Tibial artery (tissue), 4 donors: ENCODE results near the gene NF1.
"Not testable (repeated sequence)": the region's sequence is repeated elsewhere in the genome, so short reads cannot be mapped to it uniquely, and the experiment has no call there.

Source experiments
- DNase-seq, 2 donors: peaks; one replicate each; pipeline ENCODE4 v3.0.0-alpha.2; 2019
- H3K27ac ChIP-seq, 2 donors: fragments of 200-600 bp; sonication (generic) in 1 of 2; 1 replicate in 1 of 2; 2 replicates in 1 of 2; pipeline ENCODE4 v1.5.1; 2018 to 2019; ENCODE audit warnings: mild to moderate bottlenecking in 1 of 2
- H3K27me3 ChIP-seq, 2 donors: fragments of 200-600 bp; sonication (generic) in 1 of 2; one replicate each; pipeline versions ENCODE4 v1.5.1 to v1.6.0; 2016 to 2019
- H3K36me3 ChIP-seq, 3 donors: fragments of 200-600 bp; sonication (generic) in 2 of 3; one replicate each; pipeline ENCODE4 v1.5.1; 2016 to 2019; ENCODE audit warnings: mild to moderate bottlenecking in 2 of 3
- H3K4me1 ChIP-seq, 4 donors: fragments of 200-600 bp; sonication (generic) in 2 of 4; 1 replicate in 3 of 4; 2 replicates in 1 of 4; pipeline ENCODE4 v1.5.1; 2016 to 2019
- H3K4me3 ChIP-seq, 2 donors: fragments of 200-600 bp; sonication (generic) in 1 of 2; 1 replicate in 1 of 2; 2 replicates in 1 of 2; pipeline ENCODE4 v1.5.1; 2018 to 2019; ENCODE audit warnings: mild to moderate bottlenecking in 2 of 2
- H3K9me3 ChIP-seq, 3 donors: fragments of 200-600 bp; sonication (generic) in 1 of 3; one replicate each; pipeline ENCODE4 v1.5.1; 2016 to 2019
- intact Hi-C: fragments of 100-400 bp; cut with DNase I; formaldehyde crosslinking; loops from one replicate; pipeline ENCODE4 v1.15.0; 2023; ENCODE audit warnings: low total_unique reads
- TF ChIP-seq, protein P1 (sequence below), 2 experiments: fragments of 200-600 bp in 1 of 2; fragments of 450-650 bp in 1 of 2; IDR thresholded peaks; one replicate each; pipeline ENCODE4 v1.5.1; 2017 to 2019; ENCODE audit warnings: antibody characterized with exemption in 2 of 2, mild to moderate bottlenecking in 1 of 2, moderate library complexity in 1 of 2

The NF1 gene, protein sequence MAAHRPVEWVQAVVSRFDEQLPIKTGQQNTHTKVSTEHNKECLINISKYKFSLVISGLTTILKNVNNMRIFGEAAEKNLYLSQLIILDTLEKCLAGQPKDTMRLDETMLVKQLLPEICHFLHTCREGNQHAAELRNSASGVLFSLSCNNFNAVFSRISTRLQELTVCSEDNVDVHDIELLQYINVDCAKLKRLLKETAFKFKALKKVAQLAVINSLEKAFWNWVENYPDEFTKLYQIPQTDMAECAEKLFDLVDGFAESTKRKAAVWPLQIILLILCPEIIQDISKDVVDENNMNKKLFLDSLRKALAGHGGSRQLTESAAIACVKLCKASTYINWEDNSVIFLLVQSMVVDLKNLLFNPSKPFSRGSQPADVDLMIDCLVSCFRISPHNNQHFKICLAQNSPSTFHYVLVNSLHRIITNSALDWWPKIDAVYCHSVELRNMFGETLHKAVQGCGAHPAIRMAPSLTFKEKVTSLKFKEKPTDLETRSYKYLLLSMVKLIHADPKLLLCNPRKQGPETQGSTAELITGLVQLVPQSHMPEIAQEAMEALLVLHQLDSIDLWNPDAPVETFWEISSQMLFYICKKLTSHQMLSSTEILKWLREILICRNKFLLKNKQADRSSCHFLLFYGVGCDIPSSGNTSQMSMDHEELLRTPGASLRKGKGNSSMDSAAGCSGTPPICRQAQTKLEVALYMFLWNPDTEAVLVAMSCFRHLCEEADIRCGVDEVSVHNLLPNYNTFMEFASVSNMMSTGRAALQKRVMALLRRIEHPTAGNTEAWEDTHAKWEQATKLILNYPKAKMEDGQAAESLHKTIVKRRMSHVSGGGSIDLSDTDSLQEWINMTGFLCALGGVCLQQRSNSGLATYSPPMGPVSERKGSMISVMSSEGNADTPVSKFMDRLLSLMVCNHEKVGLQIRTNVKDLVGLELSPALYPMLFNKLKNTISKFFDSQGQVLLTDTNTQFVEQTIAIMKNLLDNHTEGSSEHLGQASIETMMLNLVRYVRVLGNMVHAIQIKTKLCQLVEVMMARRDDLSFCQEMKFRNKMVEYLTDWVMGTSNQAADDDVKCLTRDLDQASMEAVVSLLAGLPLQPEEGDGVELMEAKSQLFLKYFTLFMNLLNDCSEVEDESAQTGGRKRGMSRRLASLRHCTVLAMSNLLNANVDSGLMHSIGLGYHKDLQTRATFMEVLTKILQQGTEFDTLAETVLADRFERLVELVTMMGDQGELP (N-terminal part only)

GRCh38 chr17:31094600-31095235 lies at the start of gene NF1:
Gene NF1, plus strand, starts transcription at chr17:31094977. Its CDS starts 333 bp downstream, at chr17:31095310.
- Histone ChIP-seq H3K36me3 (no peaks in the 10 kb centered on the region), H3K27me3 (no peaks in the 10 kb centered on the region), H3K4me3 (peak within 1 kb of the TSS; percentile 66 to 99), H3K27ac (peak within 1 kb of the TSS; percentile 93 to 99), H3K4me1 (peaks cover 0 to 14% (median 4%) of the 10 kb centered on the region in 4 donors), H3K9me3 (no peaks in the 10 kb centered on the region)
- peak; percentile 95 to 98 for DNase-seq
- TF ChIP-seq, protein P1, sequence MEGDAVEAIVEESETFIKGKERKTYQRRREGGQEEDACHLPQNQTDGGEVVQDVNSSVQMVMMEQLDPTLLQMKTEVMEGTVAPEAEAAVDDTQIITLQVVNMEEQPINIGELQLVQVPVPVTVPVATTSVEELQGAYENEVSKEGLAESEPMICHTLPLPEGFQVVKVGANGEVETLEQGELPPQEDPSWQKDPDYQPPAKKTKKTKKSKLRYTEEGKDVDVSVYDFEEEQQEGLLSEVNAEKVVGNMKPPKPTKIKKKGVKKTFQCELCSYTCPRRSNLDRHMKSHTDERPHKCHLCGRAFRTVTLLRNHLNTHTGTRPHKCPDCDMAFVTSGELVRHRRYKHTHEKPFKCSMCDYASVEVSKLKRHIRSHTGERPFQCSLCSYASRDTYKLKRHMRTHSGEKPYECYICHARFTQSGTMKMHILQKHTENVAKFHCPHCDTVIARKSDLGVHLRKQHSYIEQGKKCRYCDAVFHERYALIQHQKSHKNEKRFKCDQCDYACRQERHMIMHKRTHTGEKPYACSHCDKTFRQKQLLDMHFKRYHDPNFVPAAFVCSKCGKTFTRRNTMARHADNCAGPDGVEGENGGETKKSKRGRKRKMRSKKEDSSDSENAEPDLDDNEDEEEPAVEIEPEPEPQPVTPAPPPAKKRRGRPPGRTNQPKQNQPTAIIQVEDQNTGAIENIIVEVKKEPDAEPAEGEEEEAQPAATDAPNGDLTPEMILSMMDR (IDR thresholded peaks at IDR 0.05) = no peak
- intact Hi-C loops = no loop called here

DNA sequence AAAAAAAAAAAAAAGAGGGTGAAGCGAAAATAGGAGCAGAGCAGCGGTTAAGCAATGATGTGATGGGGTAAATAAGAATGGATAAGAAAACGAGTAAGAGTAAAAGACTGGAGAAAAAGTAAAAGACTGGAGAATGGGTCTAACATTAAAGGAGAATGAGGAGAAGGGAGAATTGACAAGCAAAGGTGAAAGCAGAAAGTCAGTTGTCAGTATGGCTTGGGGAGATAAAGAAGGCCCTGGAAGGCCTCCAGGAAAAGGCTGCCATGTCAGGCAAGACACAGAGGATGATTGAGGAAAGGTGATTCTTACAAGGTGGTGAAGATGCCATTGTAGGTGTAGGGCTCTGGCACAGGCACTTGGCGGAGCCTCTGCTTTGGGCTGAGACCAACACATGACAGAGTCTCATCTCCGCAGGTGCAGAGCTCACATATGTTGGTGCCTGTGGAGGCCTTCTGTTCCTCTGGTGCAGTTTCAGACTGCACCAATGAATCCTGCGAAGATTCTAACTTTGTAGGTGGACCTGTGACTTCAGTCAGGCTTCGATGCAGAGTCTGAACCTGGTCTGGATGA lies 47.8 kb upstream of the NF1 start:
- H3K4me3 ChIP-seq, H3K27ac ChIP-seq, H3K27me3 ChIP-seq, H3K9me3 ChIP-seq, DNase-seq, intact Hi-C loops, H3K4me1 ChIP-seq: not testable (repeated sequence)
- peaks cover 0 to 17% (median 0%) of the 10 kb centered on the region in 3 donors for H3K36me3 ChIP-seq

DNA sequence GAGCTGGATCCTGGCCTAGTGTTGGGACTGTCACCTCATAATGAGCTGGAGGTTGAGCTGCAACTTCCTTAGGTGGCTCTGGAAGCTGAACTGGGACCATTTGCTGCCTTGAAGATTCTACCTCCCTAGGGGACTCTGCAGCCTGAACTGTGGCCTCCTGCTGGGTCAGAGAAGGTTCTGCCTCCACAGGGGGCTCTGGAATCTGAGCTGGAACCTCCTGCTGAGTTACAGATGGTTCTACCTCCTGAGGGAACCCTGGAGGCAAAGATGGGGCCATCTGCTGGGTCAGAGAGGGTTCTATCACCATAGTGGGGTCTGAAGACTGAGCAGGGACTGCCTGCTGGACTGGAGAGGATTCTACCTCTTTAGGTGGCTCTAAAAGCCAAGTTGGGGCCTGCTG lies 46.6 kb upstream of the NF1 start:
- Histone ChIP-seq H3K36me3 (peaks cover 0 to 17% (median 0%) of the 10 kb centered on the region in 3 donors), H3K9me3 (no peaks in the 10 kb centered on the region), H3K27ac (no peak overlapping the region), H3K27me3 (no peaks in the 10 kb centered on the region), H3K4me3 (no peak overlapping the region), H3K4me1 (peaks cover 0 to 13% (median 4%) of the 10 kb centered on the region in 4 donors)
- no peak for DNase-seq
- TF ChIP-seq, protein P1 (IDR thresholded peaks at IDR 0.05) = no peak
- intact Hi-C loops = no loop called here

GRCh38 chr17:31048780-31049179 lies 46.0 kb upstream of the NF1 start:
- intact Hi-C loops = no loop called here
- Histone ChIP-seq H3K27me3 (no peaks in the 10 kb centered on the region), H3K9me3 (no peaks in the 10 kb centered on the region), H3K36me3 (peaks cover 0 to 17% (median 0%) of the 10 kb centered on the region in 3 donors), H3K4me1 (peaks cover 0 to 13% (median 4%) of the 10 kb centered on the region in 4 donors), H3K4me3 (no peak overlapping the region), H3K27ac (no peak overlapping the region)
- no peak for DNase-seq
- TF ChIP-seq, protein P1 (IDR thresholded peaks at IDR 0.05) = no peak

GRCh38 chr17:31050948-31051347 lies 43.8 kb upstream of the NF1 start:
- intact Hi-C loops = no loop called here
- TF ChIP-seq, protein P1 (IDR thresholded peaks at IDR 0.05) = no peak
- Histone ChIP-seq H3K9me3 (no peaks in the 10 kb centered on the region), H3K4me1 (peaks cover 0 to 13% (median 4%) of the 10 kb centered on the region in 4 donors), H3K4me3 (no peak overlapping the region), H3K36me3 (peaks cover 0 to 17% (median 0%) of the 10 kb centered on the region in 3 donors), H3K27me3 (no peaks in the 10 kb centered on the region), H3K27ac (no peak overlapping the region)
- DNase-seq = no peak
